Measurements from ENCODE around the gene SPRY2. TPM values are rescaled to one million over a fixed set of nuclear protein-coding genes. Genes with fewer than 3 reads are reported as not detected.

The SPRY2 gene
- polyA plus RNA-seq, 1 experiment, result 15.2 TPM

- ChIA-PET CTCF (no interaction called here), POLR2A (no interaction called here)
- DNase-seq (ENCODE audit: low read depth, low spot score), result no peak
- H3K9me3 ChIP-seq (ENCODE audit: control insufficient read depth, insufficient read depth, low read length), result peaks cover 3% of the 10 kb centered on the region; the same call in 1 of the 2 replicates
- TF ChIP-seq, protein P1, sequence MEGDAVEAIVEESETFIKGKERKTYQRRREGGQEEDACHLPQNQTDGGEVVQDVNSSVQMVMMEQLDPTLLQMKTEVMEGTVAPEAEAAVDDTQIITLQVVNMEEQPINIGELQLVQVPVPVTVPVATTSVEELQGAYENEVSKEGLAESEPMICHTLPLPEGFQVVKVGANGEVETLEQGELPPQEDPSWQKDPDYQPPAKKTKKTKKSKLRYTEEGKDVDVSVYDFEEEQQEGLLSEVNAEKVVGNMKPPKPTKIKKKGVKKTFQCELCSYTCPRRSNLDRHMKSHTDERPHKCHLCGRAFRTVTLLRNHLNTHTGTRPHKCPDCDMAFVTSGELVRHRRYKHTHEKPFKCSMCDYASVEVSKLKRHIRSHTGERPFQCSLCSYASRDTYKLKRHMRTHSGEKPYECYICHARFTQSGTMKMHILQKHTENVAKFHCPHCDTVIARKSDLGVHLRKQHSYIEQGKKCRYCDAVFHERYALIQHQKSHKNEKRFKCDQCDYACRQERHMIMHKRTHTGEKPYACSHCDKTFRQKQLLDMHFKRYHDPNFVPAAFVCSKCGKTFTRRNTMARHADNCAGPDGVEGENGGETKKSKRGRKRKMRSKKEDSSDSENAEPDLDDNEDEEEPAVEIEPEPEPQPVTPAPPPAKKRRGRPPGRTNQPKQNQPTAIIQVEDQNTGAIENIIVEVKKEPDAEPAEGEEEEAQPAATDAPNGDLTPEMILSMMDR (IDR thresholded peaks at IDR 0.05; ENCODE audit: low read depth, low read length), result no peak
- no peak overlapping the region for H3K4me3 ChIP-seq (ENCODE audit: low read depth, low read length)
- no peaks in the 10 kb centered on the region for H3K27me3 ChIP-seq (ENCODE audit: control insufficient read depth, insufficient read depth, low read length)
- H3K27ac ChIP-seq (ENCODE audit: low read depth, low read length), result no peak overlapping the region
Observed at GRCh38 chr13:80299046-80299445, 41.9 kb downstream of the SPRY2 start.

- Histone ChIP-seq H3K27ac (ENCODE audit: low read depth, low read length) (no peak overlapping the region), H3K9me3 (ENCODE audit: control insufficient read depth, insufficient read depth, low read length) (peaks cover 3% of the 10 kb centered on the region; the same call in 1 of the 2 replicates), H3K4me3 (ENCODE audit: low read depth, low read length) (no peak overlapping the region), H3K27me3 (ENCODE audit: control insufficient read depth, insufficient read depth, low read length) (no peaks in the 10 kb centered on the region)
- ChIA-PET POLR2A (no interaction called here), CTCF (interaction anchor here (0.6 to 1.1 kb wide), 2 partner anchors 46 to 215 kb away, joined by 3 to 5 read pairs; no protein-coding TSS in a partner anchor)
- no peak for DNase-seq (ENCODE audit: low read depth, low spot score)
- TF ChIP-seq, protein P1 (IDR thresholded peaks at IDR 0.05; ENCODE audit: low read depth, low read length), result no peak
Observed at GRCh38 chr13:80297503-80297902, 43.4 kb downstream of the SPRY2 start.

- no peak for DNase-seq (ENCODE audit: low read depth, low spot score)
- Histone ChIP-seq H3K4me3 (ENCODE audit: low read depth, low read length) (no peak overlapping the region), H3K27me3 (ENCODE audit: control insufficient read depth, insufficient read depth, low read length) (no peaks in the 10 kb centered on the region), H3K27ac (ENCODE audit: low read depth, low read length) (no peak overlapping the region), H3K9me3 (ENCODE audit: control insufficient read depth, insufficient read depth, low read length) (peaks cover 3% of the 10 kb centered on the region; the same call in 1 of the 2 replicates)
- ChIA-PET POLR2A (no interaction called here), CTCF (interaction anchor here (0.6 to 1.1 kb wide), 2 partner anchors 46 to 215 kb away, joined by 3 to 5 read pairs; no protein-coding TSS in a partner anchor)
- TF ChIP-seq, protein P1 (IDR thresholded peaks at IDR 0.05; ENCODE audit: low read depth, low read length), result no peak
Observed at GRCh38 chr13:80297094-80297493, 43.8 kb downstream of the SPRY2 start.

DNA sequence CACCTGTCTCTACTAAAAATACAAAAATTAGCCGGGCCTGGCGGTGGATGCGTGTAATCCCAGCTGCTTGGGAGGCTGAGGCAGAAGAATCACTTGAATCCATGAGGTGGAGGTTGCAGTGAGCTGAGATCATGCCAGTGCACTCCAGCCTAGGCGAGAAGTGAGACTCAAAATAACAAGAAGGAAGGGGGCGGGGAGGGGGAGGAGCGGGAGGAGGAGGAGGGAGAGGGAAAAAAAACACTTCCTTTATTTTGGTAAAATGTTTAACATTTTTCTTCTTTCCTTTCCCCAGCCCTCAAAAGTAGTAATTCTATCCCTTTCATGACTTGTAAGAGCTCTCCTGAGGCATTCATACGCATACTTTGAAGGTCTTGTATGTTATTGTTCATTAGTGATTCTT is 44.3 kb downstream of the SPRY2 start:
- TF ChIP-seq, protein P1 (IDR thresholded peaks at IDR 0.05; ENCODE audit: low read depth, low read length), result no peak
- DNase-seq (ENCODE audit: low read depth, low spot score), result no peak
- ChIA-PET CTCF (interaction anchor here (0.6 to 1.1 kb wide), 2 partner anchors 47 to 214 kb away, joined by 3 to 5 read pairs; no protein-coding TSS in a partner anchor), POLR2A (no interaction called here)
- Histone ChIP-seq H3K27me3 (ENCODE audit: control insufficient read depth, insufficient read depth, low read length) (no peaks in the 10 kb centered on the region), H3K9me3 (ENCODE audit: control insufficient read depth, insufficient read depth, low read length) (peaks cover 3% of the 10 kb centered on the region; the same call in 1 of the 2 replicates), H3K27ac (ENCODE audit: low read depth, low read length) (no peak overlapping the region), H3K4me3 (ENCODE audit: low read depth, low read length) (no peak overlapping the region)

DNA sequence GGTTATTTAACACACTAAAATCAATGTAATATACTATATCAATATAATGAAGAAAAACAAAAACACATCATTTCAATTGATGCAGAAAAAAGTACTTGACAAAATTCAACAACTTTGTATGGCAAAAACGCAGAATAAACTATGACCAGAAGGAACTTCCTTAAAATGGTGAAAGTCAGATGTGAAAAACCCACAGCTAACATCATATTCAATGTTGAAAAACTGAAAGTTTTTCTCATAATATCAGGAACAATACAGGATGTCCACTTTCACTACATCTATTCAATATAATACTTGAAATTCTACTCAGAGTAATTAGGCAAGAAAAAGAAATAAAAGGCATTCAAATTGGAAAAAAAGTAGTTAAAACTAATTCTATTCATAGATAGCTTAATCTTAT is 50.3 kb downstream of the SPRY2 start:
- DNase-seq (ENCODE audit: low read depth, low spot score), result no peak
- Histone ChIP-seq H3K27me3 (ENCODE audit: control insufficient read depth, insufficient read depth, low read length) (no peaks in the 10 kb centered on the region), H3K4me3 (ENCODE audit: low read depth, low read length) (no peak overlapping the region), H3K9me3 (ENCODE audit: control insufficient read depth, insufficient read depth, low read length) (no peaks in the 10 kb centered on the region), H3K27ac (ENCODE audit: low read depth, low read length) (no peak overlapping the region)
- ChIA-PET CTCF (no interaction called here), POLR2A (interaction anchor here (0.5 kb wide), 1 partner anchor 515 kb away, joined by 3 read pairs; no protein-coding TSS in a partner anchor)
- TF ChIP-seq, protein P1 (IDR thresholded peaks at IDR 0.05; ENCODE audit: low read depth, low read length), result no peak

Small RNA genes lying within 50 kb of the gene (small RNA-seq; reads per million reads assigned to genes)
- gene RNU6-61P (ENCODE audit: insufficient read length, low read depth), result 1.3 reads per million
